HG03097 (cell line): ENCODE measurements around the gene LOXL3.

Source experiments
- ATAC-seq: cut with Tn5 transposase; IDR thresholded peaks from one replicate; pipeline ENCODE4 v1.9.1; 2021; ENCODE audit not compliant: unreplicated experiment, low FRiP score

LOXL3 gene

GRCh38 chr2:74530239-74531187 is 23.2 kb downstream of the LOXL3 start:
- ATAC-seq: peak; percentile 27

- ATAC-seq: peak; percentile 70
These were observed 24.1 kb downstream of the LOXL3 start, which contains the start of the genes AUP1 and HTRA2 for GRCh38 chr2:74529357-74530238. AUP1 (minus strand) TSS chr2:74529706; CDS start chr2:74529629, 77 bp downstream. HTRA2 (plus strand) TSS chr2:74529933; CDS start chr2:74530007, 74 bp downstream.

- ATAC-seq: peak; percentile 5
These were observed 25.0 kb downstream of the LOXL3 start for GRCh38 chr2:74528600-74529356.

- no peak for ATAC-seq
These were observed 26.0 kb downstream of the LOXL3 start for GRCh38 chr2:74527741-74528140.

- no peak for ATAC-seq
These were observed 27.0 kb downstream of the LOXL3 start for GRCh38 chr2:74526649-74527230.

- ATAC-seq: no peak
These were observed 27.8 kb downstream of the LOXL3 start, which contains the start of gene DQX1 for GRCh38 chr2:74525717-74526648. DQX1 (minus strand) TSS chr2:74526231; CDS start chr2:74525729, 502 bp downstream.

- ATAC-seq: no peak
These were observed 28.6 kb downstream of the LOXL3 start for GRCh38 chr2:74524955-74525716.

GRCh38 chr2:74524005-74524404 is 29.7 kb downstream of the LOXL3 start:
- no peak for ATAC-seq

- no peak for ATAC-seq
These were observed 31.2 kb downstream of the LOXL3 start for GRCh38 chr2:74522516-74522915.

- ATAC-seq: no peak
These were observed 37.1 kb downstream of the LOXL3 start for GRCh38 chr2:74516650-74517049.

GRCh38 chr2:74515981-74516633 is 37.6 kb downstream of the LOXL3 start:
- no peak for ATAC-seq

- no peak for ATAC-seq
These were observed 38.3 kb downstream of the LOXL3 start for GRCh38 chr2:74515271-74515980.

GRCh38 chr2:74514368-74515270 is 39.1 kb downstream of the LOXL3 start, which contains the start of gene TLX2:
TLX2 (plus strand) TSS chr2:74514450; CDS start chr2:74514807, 357 bp downstream.
- no peak for ATAC-seq

GRCh38 chr2:74513605-74514367 is 40.0 kb downstream of the LOXL3 start:
- ATAC-seq: no peak
